CD4-positive, alpha-beta T cell (primary cell): Measurements from ENCODE around the gene BAIAP2. TPM values are rescaled to one million over a fixed set of nuclear protein-coding genes. Genes with fewer than 3 reads are reported as not detected.

Source experiments
- ATAC-seq: fragments of 200-7000 bp; cut with Tn5 transposase; one replicate; pipeline ENCODE4 v1.10.0; 2022; ENCODE audit warnings: mild to moderate bottlenecking; ENCODE audit not compliant: poor library complexity
- CTCF ChIA-PET: fragments of 350-600 bp; sonication (Branson Sonifier 250); formaldehyde crosslinking; loops from one replicate; lab custom pipeline; 2021; ENCODE audit warnings: antibody characterized with exemption, inconsistent platforms; lab: Charles Lee
- POLR2A ChIA-PET: fragments of 350-600 bp; sonication (Branson Sonifier 250); formaldehyde crosslinking; loops from one replicate; lab custom pipeline; 2021; ENCODE audit warnings: antibody characterized with exemption, inconsistent platforms; lab: Charles Lee
- DNase-seq, 14 experiments: peaks; one replicate each; pipeline ENCODE4 v3.0.0-alpha.2; 2013 to 2020; ENCODE audit warnings: mixed read lengths in 2 of 14
- H3K27ac ChIP-seq, 2 donors: one replicate each; pipeline versions ENCODE4 v1.5.1 to v1.7.0; 2013; ENCODE audit warnings: low read length in 2 of 2, low read depth in 1 of 2, mild to moderate bottlenecking in 1 of 2
- H3K27me3 ChIP-seq, 2 experiments: 1 replicate in 1 of 2; 2 replicates in 1 of 2; pipeline versions ENCODE4 v1.6.1 to v1.7.0; 2013; ENCODE audit warnings: low read length in 2 of 2, control low read depth in 1 of 2, mild to moderate bottlenecking in 1 of 2, moderate library complexity in 1 of 2; ENCODE audit not compliant: insufficient read depth in 2 of 2, control insufficient read depth in 1 of 2
- H3K36me3 ChIP-seq: one replicate; pipeline ENCODE4 v1.6.1; 2013; ENCODE audit warnings: low read length, control low read depth; ENCODE audit not compliant: insufficient read depth
- H3K4me1 ChIP-seq: one replicate; pipeline ENCODE4 v1.6.1; 2013; ENCODE audit warnings: low read length, control low read depth; ENCODE audit not compliant: insufficient read depth
- H3K4me3 ChIP-seq: one replicate; pipeline ENCODE4 v1.5.1; 2013; ENCODE audit warnings: mild to moderate bottlenecking, low read length, moderate library complexity
- H3K9me3 ChIP-seq, 2 experiments: 1 replicate in 1 of 2; 2 replicates in 1 of 2; pipeline versions ENCODE4 v1.6.1 to v1.7.0; 2013; ENCODE audit warnings: low read length in 2 of 2, mild to moderate bottlenecking in 2 of 2, control low read depth in 1 of 2, moderate library complexity in 1 of 2; ENCODE audit not compliant: control insufficient read depth in 1 of 2, insufficient read depth in 1 of 2
- H3K27ac Mint-ChIP-seq: one replicate; pipeline ENCODE4 v1.8.0; 2020; ENCODE audit warnings: mixed read lengths
- H3K27me3 Mint-ChIP-seq: one replicate; pipeline ENCODE4 v1.8.0; 2021; ENCODE audit warnings: mixed read lengths
- H3K36me3 Mint-ChIP-seq: one replicate; pipeline ENCODE4 v1.8.0; 2021; ENCODE audit warnings: low read depth, mixed read lengths
- H3K4me1 Mint-ChIP-seq: one replicate; pipeline ENCODE4 v1.8.0; 2021; ENCODE audit warnings: low read depth, mixed read lengths
- H3K4me3 Mint-ChIP-seq: one replicate; pipeline ENCODE4 v1.8.0; 2020; ENCODE audit warnings: mild to moderate bottlenecking, mixed read lengths
- H3K9me3 Mint-ChIP-seq: one replicate; pipeline ENCODE4 v1.8.0; 2020; ENCODE audit warnings: mixed read lengths
- intact Hi-C, 2 experiments: fragments of 100-400 bp; cut with DNase I in 1 of 2; cut with micrococcal nuclease in 1 of 2; formaldehyde crosslinking; loops; one replicate each; pipeline versions ENCODE4 v1.15.1 to v1.9.0; 2023 to 2025; cut with DNase I, micrococcal nuclease
- total RNA-seq, 174 experiments: library from RNA in 2 of 174; stranded (reverse) in 2 of 174; gene quantifications; one replicate each; pipeline ENCODE4 v1.2.3 and lab custom pipeline; 2021 to 2026
- TF ChIP-seq, protein P1 (sequence below): fragments of 200-600 bp; IDR thresholded peaks from one replicate; pipeline ENCODE4 v1.8.0; 2022; ENCODE audit warnings: antibody characterized with exemption, mild to moderate bottlenecking

Gene BAIAP2
- total RNA-seq, 2 experiments from 2014 or later: 4.2 to 4.9 TPM

DNA sequence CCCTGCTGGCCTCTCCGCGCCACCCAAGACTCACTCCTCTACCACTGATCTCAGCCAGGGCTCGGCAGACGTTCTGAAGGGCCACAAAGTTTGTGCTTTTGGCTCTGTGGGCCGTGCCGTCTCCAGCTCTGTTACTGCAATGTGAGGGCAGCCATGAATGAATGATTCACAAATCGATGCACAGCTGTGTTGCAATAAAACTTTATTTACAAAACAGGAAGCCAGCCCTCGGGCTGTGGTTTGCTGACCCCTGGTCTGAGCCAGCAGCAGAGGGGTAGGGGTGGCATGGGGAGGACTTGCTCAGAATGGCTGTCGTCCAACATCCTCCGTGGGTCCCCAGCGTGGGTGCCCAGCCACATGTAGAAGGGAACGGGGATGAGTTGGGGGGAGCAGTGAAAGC is 67.4 kb downstream of the BAIAP2 start:
- H3K27me3 ChIP-seq: no peaks in the 10 kb centered on the region

DNA sequence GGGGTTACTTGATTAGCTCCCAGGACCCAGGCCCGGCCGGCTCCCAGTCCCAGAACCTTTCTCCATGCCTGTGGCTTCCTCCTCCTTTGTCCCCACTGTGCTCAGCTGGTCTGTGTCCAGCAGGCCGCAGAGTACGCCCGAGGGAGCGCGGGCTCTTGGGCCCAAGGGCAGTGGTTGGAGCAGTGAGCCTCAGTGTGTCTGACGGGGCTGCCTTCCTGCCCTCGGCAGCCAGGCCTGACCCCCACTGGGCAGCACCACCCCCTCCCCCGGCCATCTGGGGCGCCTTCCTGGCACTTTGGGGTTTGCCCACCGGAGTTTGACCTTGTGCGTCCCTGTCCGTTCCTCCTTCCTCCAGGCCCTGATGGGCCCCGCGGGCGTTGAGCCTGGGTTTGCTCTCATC is 67.9 kb downstream of the BAIAP2 start:
- Histone ChIP-seq H3K36me3 (no peaks in the 10 kb centered on the region), H3K27me3 (no peaks in the 10 kb centered on the region), H3K27ac (no peak overlapping the region), H3K4me3 (no peak overlapping the region), H3K9me3 (no peaks in the 10 kb centered on the region), H3K4me1 (peaks cover 29% of the 10 kb centered on the region)
- CTCF ChIA-PET: interaction anchor here (1.7 to 2.0 kb wide), 2 partner anchors 85 to 114 kb away, joined by 13 to 15 read pairs; no protein-coding TSS in a partner anchor
- intact Hi-C loops: loop anchor here in 1 of 2 experiments (2.0 to 5.0 kb wide), 2 partner anchors 41 to 676 kb away; no protein-coding TSS in a partner anchor
- Mint-ChIP-seq H3K9me3 (no peaks in the 10 kb centered on the region), H3K27me3 (no peaks in the 10 kb centered on the region), H3K4me3 (no peak overlapping the region), H3K27ac (no peak overlapping the region), H3K36me3 (no peaks in the 10 kb centered on the region), H3K4me1 (no peaks in the 10 kb centered on the region)
- POLR2A ChIA-PET: no interaction called here
- no peak for DNase-seq
- TF ChIP-seq, protein P1, sequence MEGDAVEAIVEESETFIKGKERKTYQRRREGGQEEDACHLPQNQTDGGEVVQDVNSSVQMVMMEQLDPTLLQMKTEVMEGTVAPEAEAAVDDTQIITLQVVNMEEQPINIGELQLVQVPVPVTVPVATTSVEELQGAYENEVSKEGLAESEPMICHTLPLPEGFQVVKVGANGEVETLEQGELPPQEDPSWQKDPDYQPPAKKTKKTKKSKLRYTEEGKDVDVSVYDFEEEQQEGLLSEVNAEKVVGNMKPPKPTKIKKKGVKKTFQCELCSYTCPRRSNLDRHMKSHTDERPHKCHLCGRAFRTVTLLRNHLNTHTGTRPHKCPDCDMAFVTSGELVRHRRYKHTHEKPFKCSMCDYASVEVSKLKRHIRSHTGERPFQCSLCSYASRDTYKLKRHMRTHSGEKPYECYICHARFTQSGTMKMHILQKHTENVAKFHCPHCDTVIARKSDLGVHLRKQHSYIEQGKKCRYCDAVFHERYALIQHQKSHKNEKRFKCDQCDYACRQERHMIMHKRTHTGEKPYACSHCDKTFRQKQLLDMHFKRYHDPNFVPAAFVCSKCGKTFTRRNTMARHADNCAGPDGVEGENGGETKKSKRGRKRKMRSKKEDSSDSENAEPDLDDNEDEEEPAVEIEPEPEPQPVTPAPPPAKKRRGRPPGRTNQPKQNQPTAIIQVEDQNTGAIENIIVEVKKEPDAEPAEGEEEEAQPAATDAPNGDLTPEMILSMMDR: no peak
- ATAC-seq: no peak

More for the DNA sequence above, 67.4 kb downstream of the BAIAP2 start:
- POLR2A ChIA-PET: interaction anchor here (1.2 kb wide), 1 partner anchor 79 kb away, joined by 6 read pairs; no protein-coding TSS in a partner anchor
- no peak overlapping the region for H3K4me3 Mint-ChIP-seq
- Histone ChIP-seq H3K4me3 (no peak overlapping the region), H3K4me1 (peaks cover 34% of the 10 kb centered on the region), H3K36me3 (no peaks in the 10 kb centered on the region), H3K27ac (no peak overlapping the region), H3K9me3 (no peaks in the 10 kb centered on the region)
- no peak for DNase-seq
- no peaks in the 10 kb centered on the region for H3K9me3 Mint-ChIP-seq
- TF ChIP-seq, protein P1: no peak
- no peak overlapping the region for H3K27ac Mint-ChIP-seq
- no peak for ATAC-seq
- intact Hi-C loops: loop anchor here in 1 of 2 experiments (2.0 to 5.0 kb wide), 2 partner anchors 40 to 676 kb away; no protein-coding TSS in a partner anchor
- H3K36me3 Mint-ChIP-seq: no peaks in the 10 kb centered on the region
- no peaks in the 10 kb centered on the region for H3K4me1 Mint-ChIP-seq
- CTCF ChIA-PET: interaction anchor here (1.0 to 2.0 kb wide), 14 partner anchors 15 to 675 kb away, joined by 3 to 35 read pairs (median 7); partner anchors contain the start of gene CHMP6
- no peaks in the 10 kb centered on the region for H3K27me3 Mint-ChIP-seq

DNA sequence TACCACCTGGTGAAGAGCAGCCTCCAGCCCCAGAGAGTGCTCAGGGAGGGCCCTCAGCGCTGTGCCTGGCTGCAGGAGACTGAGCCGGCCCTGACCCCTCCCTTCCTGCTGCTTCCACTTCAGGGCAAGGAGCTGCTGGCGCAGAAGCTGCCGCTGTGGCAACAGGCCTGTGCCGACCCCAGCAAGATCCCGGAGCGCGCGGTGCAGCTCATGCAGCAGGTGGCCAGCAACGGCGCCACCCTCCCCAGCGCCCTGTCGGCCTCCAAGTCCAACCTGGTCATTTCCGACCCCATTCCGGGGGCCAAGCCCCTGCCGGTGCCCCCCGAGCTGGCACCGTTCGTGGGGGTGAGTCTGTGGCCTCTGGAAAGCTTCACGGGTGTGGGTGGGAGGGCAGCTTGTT is 68.4 kb downstream of the BAIAP2 start:
- Mint-ChIP-seq H3K27ac (no peak overlapping the region), H3K27me3 (no peaks in the 10 kb centered on the region), H3K36me3 (no peaks in the 10 kb centered on the region), H3K9me3 (no peaks in the 10 kb centered on the region), H3K4me1 (no peaks in the 10 kb centered on the region), H3K4me3 (no peak overlapping the region)
- H3K4me3 ChIP-seq: no peak overlapping the region
- intact Hi-C loops: loop anchor here in 1 of 2 experiments (2.0 to 5.0 kb wide), 2 partner anchors 41 to 677 kb away; no protein-coding TSS in a partner anchor
- H3K27ac ChIP-seq: no peak overlapping the region
- ChIA-PET CTCF (interaction anchor here (2.0 kb wide), 1 partner anchor 86 kb away, joined by 13 read pairs; no protein-coding TSS in a partner anchor), POLR2A (no interaction called here)
- no peak for DNase-seq
- no peaks in the 10 kb centered on the region for H3K9me3 ChIP-seq
- ATAC-seq: no peak
- no peaks in the 10 kb centered on the region for H3K36me3 ChIP-seq
- TF ChIP-seq, protein P1: no peak
- H3K27me3 ChIP-seq: no peaks in the 10 kb centered on the region
- H3K4me1 ChIP-seq: peaks cover 23% of the 10 kb centered on the region
